IMR-90 (cell line): Measurements from ENCODE around the gene HOXA3. TPM values are rescaled to one million over a fixed set of nuclear protein-coding genes. Genes with fewer than 3 reads are reported as not detected.

Experiments used
- ATAC-seq: fragments of 200-7000 bp; cut with Tn5 transposase; 2 replicates; pipeline ENCODE4 v1.9.1; 2020; ENCODE audit warnings: low read depth, mild to moderate bottlenecking, moderate library complexity
- BruUV-seq: library from RNA; stranded (reverse); fragments of 400-500 nt; replicated peaks from 2 replicates; lab custom pipeline; 2021; lab: Mats Ljungman, UMichigan
- CTCF ChIA-PET: fragments of 300-600 bp; formaldehyde crosslinking; extraction: SDS; loops from one replicate; lab custom pipeline; 2021; ENCODE audit warnings: antibody characterized with exemption; lab: Yijun Ruan, JAX
- POLR2A ChIA-PET: fragments of 300-600 bp; sonication (Branson Sonifier 250); formaldehyde crosslinking; loops from one replicate; lab custom pipeline; 2022; ENCODE audit warnings: antibody characterized with exemption; ENCODE audit not compliant: unreplicated experiment; lab: Charles Lee
- DNase-seq: peaks from one replicate; pipeline ENCODE4 v3.0.0; 2013
- H2AFZ ChIP-seq: replicated peaks from 2 replicates; pipeline ENCODE3; 2013; ENCODE audit warnings: low read length, mild to moderate bottlenecking; ENCODE audit not compliant: poor library complexity
- H2AK5ac ChIP-seq: 2 replicates; pipeline ENCODE4 v1.6.1; 2013; ENCODE audit warnings: low read depth, low read length, inconsistent platforms
- H2AK9ac ChIP-seq: replicated peaks from 2 replicates; pipeline ENCODE3; 2013; ENCODE audit warnings: mild to moderate bottlenecking, low read depth, low read length, moderate library complexity; ENCODE audit not compliant: poor library complexity
- H2BK120ac ChIP-seq: 2 replicates; pipeline ENCODE4 v1.6.1; 2013; ENCODE audit warnings: low read depth, low read length, inconsistent platforms
- H2BK15ac ChIP-seq: 3 replicates; pipeline ENCODE4 v1.6.1; 2013; ENCODE audit warnings: low read depth, low read length, inconsistent platforms
- H2BK20ac ChIP-seq: 2 replicates; pipeline ENCODE4 v1.6.1; 2013; ENCODE audit warnings: low read depth, mild to moderate bottlenecking, inconsistent platforms, low read length, moderate library complexity
- H2BK5ac ChIP-seq: 2 replicates; pipeline ENCODE4 v1.6.1; 2013; ENCODE audit warnings: mild to moderate bottlenecking, low read depth, low read length, inconsistent platforms; ENCODE audit not compliant: poor library complexity, severe bottlenecking
- H3K14ac ChIP-seq: replicated peaks from 2 replicates; pipeline ENCODE4 v1.6.1; 2013; ENCODE audit warnings: low read depth, low read length, inconsistent platforms
- H3K18ac ChIP-seq: 2 replicates; pipeline ENCODE4 v1.6.1; 2013; ENCODE audit warnings: low read depth, low read length, control low read depth
- H3K23ac ChIP-seq: 2 replicates; pipeline ENCODE4 v1.6.1; 2013; ENCODE audit warnings: low read depth, low read length, inconsistent platforms
- H3K27ac ChIP-seq: 2 replicates; pipeline ENCODE4 v1.5.1; 2013; ENCODE audit warnings: mild to moderate bottlenecking, control low read depth, low read length; ENCODE audit not compliant: insufficient read depth
- H3K27me3 ChIP-seq: 2 replicates; pipeline ENCODE4 v1.6.1; 2013; ENCODE audit warnings: low read length; ENCODE audit not compliant: control insufficient read depth, insufficient read depth
- H3K36me3 ChIP-seq: 2 replicates; pipeline ENCODE4 v1.6.1; 2013; ENCODE audit warnings: low read length, mixed read lengths; ENCODE audit not compliant: control insufficient read depth, insufficient read depth
- H3K4ac ChIP-seq: 2 replicates; pipeline ENCODE4 v1.6.1; 2013; ENCODE audit warnings: low read depth, low read length, inconsistent platforms
- H3K4me1 ChIP-seq: 2 replicates; pipeline ENCODE4 v1.6.1; 2013; ENCODE audit warnings: low read length, mixed read lengths; ENCODE audit not compliant: control insufficient read depth, insufficient read depth
- H3K4me2 ChIP-seq: 2 replicates; pipeline ENCODE4 v1.6.1; 2013; ENCODE audit warnings: low read depth, mild to moderate bottlenecking, control low read depth, low read length, moderate library complexity
- H3K4me3 ChIP-seq: 2 replicates; pipeline ENCODE4 v1.5.1; 2013; ENCODE audit warnings: low read depth, mild to moderate bottlenecking, control low read depth, low read length, moderate library complexity; ENCODE audit not compliant: insufficient read depth
- H3K56ac ChIP-seq: 2 replicates; pipeline ENCODE4 v1.6.1; 2013; ENCODE audit warnings: low read length, inconsistent platforms; ENCODE audit not compliant: insufficient read depth; ENCODE audit errors: extremely low read depth
- H3K79me1 ChIP-seq, 2 experiments: 2 replicates each; pipeline ENCODE4 v1.6.1; 2013; ENCODE audit warnings: low read length in 2 of 2, inconsistent platforms in 1 of 2, low read depth in 1 of 2
- H3K9ac ChIP-seq: 2 replicates; pipeline ENCODE4 v1.6.1; 2013; ENCODE audit warnings: low read depth, low read length, control low read depth
- H3K9me1 ChIP-seq: 2 replicates; pipeline ENCODE4 v1.6.1; 2013; ENCODE audit warnings: low read length, inconsistent platforms; ENCODE audit not compliant: insufficient read depth
- H3K9me3 ChIP-seq: 2 replicates; pipeline ENCODE4 v1.6.1; 2013; ENCODE audit warnings: low read length; ENCODE audit not compliant: control insufficient read depth, insufficient read depth
- H4K20me1 ChIP-seq: 2 replicates; pipeline ENCODE4 v1.6.1; 2013; ENCODE audit warnings: low read length, inconsistent platforms; ENCODE audit not compliant: insufficient read depth
- H4K5ac ChIP-seq: 2 replicates; pipeline ENCODE4 v1.6.1; 2013; ENCODE audit warnings: mild to moderate bottlenecking, low read depth, low read length, control low read depth
- H4K8ac ChIP-seq, 2 experiments: 2 replicates each; pipeline ENCODE4 v1.6.1; 2013; ENCODE audit warnings: low read depth in 2 of 2, low read length in 2 of 2, control low read depth in 1 of 2, inconsistent platforms in 1 of 2
- H4K91ac ChIP-seq: 2 replicates; pipeline ENCODE4 v1.6.1; 2013; ENCODE audit warnings: low read depth, low read length, inconsistent platforms; ENCODE audit not compliant: insufficient read depth
- BHLHE40 ChIP-seq: fragments of 150-350 bp; IDR thresholded peaks from 2 replicates; pipeline ENCODE4 v1.6.1; 2016; ENCODE audit warnings: mild to moderate bottlenecking, low read depth, low read length
- CEBPB ChIP-seq: IDR thresholded peaks from 2 replicates; pipeline ENCODE4 v1.6.1; 2012; ENCODE audit warnings: low read depth, low read length, improper control_type of control experiment
- CHD1 ChIP-seq: IDR thresholded peaks from 2 replicates; pipeline ENCODE4 v1.6.1; 2012; ENCODE audit warnings: low read depth, low read length, improper control_type of control experiment
- FOS ChIP-seq: fragments of 150-350 bp; IDR thresholded peaks from 2 replicates; pipeline ENCODE4 v1.6.1; 2016; ENCODE audit warnings: low read depth, low read length
- MAZ ChIP-seq: IDR thresholded peaks from 2 replicates; pipeline ENCODE4 v1.6.1; 2012; ENCODE audit warnings: low read depth, mild to moderate bottlenecking, low read length, improper control_type of control experiment, moderate library complexity, borderline replicate concordance
- MXI1 ChIP-seq: IDR thresholded peaks from 2 replicates; pipeline ENCODE4 v1.6.1; 2012; ENCODE audit warnings: low read depth, mild to moderate bottlenecking, low read length, moderate library complexity, borderline replicate concordance
- NFE2L2 ChIP-seq: fragments of 150-350 bp; IDR thresholded peaks from 2 replicates; pipeline ENCODE4 v1.6.1; 2016; ENCODE audit warnings: low read depth, mild to moderate bottlenecking, low read length
- POLR2A ChIP-seq: IDR thresholded peaks from 2 replicates; pipeline ENCODE4 v1.6.1; 2012; ENCODE audit warnings: mild to moderate bottlenecking, low read depth, low read length
- RAD21 ChIP-seq: IDR thresholded peaks from 2 replicates; pipeline ENCODE4 v1.6.1; 2012; ENCODE audit warnings: low read length, improper control_type of control experiment
- RCOR1 ChIP-seq: IDR thresholded peaks from 2 replicates; pipeline ENCODE4 v1.6.1; 2012; ENCODE audit warnings: mild to moderate bottlenecking, low read length, improper control_type of control experiment; ENCODE audit not compliant: insufficient replicate concordance
- RFX5 ChIP-seq: IDR thresholded peaks from 2 replicates; pipeline ENCODE4 v1.8.0; 2012; ENCODE audit warnings: low read depth, mild to moderate bottlenecking, low read length, moderate library complexity
- WGBS, 2 experiments: methylation state at CpG; one replicate each; pipeline versions ENCODE4 v1.1.5 to v1.1.7; 2013; ENCODE audit warnings: missing lambda C conversion rate in 2 of 2; ENCODE audit not compliant: insufficient read length in 1 of 2; ENCODE audit errors: extremely low coverage in 2 of 2; 5-methylcytosine and 5-hydroxymethylcytosine counted together
- dilution Hi-C: fragments of 300-500 bp; cut with HindIII; formaldehyde crosslinking; loops from one replicate; pipeline ENCODE4 v1.14.3; 2018; ENCODE audit warnings: low sequenced_read_pairs; ENCODE audit not compliant: unreplicated experiment
- in situ Hi-C: fragments of 300-500 bp; cut with MboI; formaldehyde crosslinking; loops from 3 replicates; pipeline ENCODE4 v1.14.3; 2019; ENCODE audit warnings: low sequenced_read_pairs, inconsistent platforms, mixed read lengths
- intact Hi-C: fragments of 100-400 bp; cut with micrococcal nuclease; formaldehyde crosslinking; loops from 2 replicates; pipeline ENCODE4 v1.10.0; 2022
- polyA plus RNA-seq, 3 experiments: library from polyadenylated mRNA; depleted of rRNA; stranded (reverse); fragments of >200 nt; gene quantifications; 2 replicates each; pipeline ENCODE4 v1.2.3, GENCODE V29; 2012; ENCODE audit warnings: low replicate concordance in 1 of 3
- total RNA-seq: library from RNA; depleted of rRNA; stranded (reverse); fragments of >200 nt; gene quantifications from 2 replicates; pipeline ENCODE4 v1.2.3, GENCODE V29; 2012
- TF ChIP-seq, protein P1 (sequence below): fragments of 150-350 bp; IDR thresholded peaks from 2 replicates; pipeline ENCODE4 v1.6.1; 2016; ENCODE audit warnings: low read depth, mild to moderate bottlenecking, low read length, moderate library complexity, borderline replicate concordance
- TF ChIP-seq, protein P2 (sequence below): conservative IDR thresholded peaks from 2 replicates; pipeline ENCODE4 v1.5.1; 2012; ENCODE audit warnings: mild to moderate bottlenecking, low read depth, low read length, improper control_type of control experiment
- TF ChIP-seq, protein P3 (sequence below): fragments of 150-350 bp; IDR thresholded peaks from 2 replicates; pipeline ENCODE4 v1.6.1; 2017; ENCODE audit warnings: mild to moderate bottlenecking, antibody characterized with exemption, low read length, low read depth

HOXA3 gene
- total and polyA plus RNA-seq, 2 of the 4 experiments (the other 2 are of a cell fraction): 0.90 to 5.4 TPM

DNA sequence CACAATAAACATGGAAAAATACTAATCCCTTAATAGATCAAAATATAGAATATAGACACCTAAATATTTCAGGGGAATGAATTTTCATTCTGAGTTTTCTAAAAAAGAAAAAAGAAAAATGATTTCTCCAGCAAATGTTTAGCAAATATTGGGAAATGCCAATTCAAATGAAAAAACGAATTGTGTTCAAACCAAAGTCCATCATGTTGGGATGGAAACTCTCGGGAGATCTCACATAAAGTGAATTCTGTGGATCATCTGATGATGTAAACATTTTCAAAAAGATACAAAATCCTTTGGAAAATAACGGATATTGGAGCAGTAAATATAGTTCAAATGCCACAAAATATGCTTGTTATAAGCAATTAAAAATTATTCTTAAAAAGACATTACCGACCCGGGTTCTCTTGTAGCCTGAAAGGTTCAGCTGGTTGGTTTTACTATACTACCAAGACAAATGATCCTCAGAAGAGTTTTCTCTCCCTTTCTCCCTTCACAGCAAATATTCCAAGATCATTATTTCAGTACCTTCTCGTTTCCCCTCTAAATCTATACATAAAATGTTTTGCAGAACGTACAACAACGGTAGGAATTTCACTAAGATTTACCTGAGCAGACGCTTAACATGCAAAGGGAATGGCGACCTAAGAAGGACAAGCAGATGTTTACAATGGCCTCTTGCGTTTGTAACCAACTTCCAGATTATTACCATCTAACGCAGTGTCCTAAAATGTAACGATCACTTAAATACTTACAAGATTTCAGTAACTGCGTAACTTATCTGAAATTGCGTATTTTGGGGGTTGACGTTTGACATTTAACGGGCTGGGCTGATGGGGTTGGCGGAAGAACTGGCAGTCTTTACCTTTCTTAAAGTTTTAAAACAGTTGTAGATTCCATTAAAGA is 45.0 kb upstream of the HOXA3 start:
- Histone ChIP-seq H3K4ac (no peak overlapping the region), H2AK5ac (no peak overlapping the region), H2BK120ac (no peak overlapping the region), H2AK9ac (no peak overlapping the region), H2BK20ac (no peak overlapping the region), H3K9ac (no peak overlapping the region), H4K20me1 (peaks cover 15% of the 10 kb centered on the region), H3K18ac (no peak overlapping the region), H3K79me1 (no peaks in the 10 kb centered on the region), H3K4me2 (no peak overlapping the region), H3K36me3 (no peaks in the 10 kb centered on the region), H3K23ac (no peak overlapping the region), H4K91ac (no peak overlapping the region), H2AFZ (no peak overlapping the region), H3K56ac (no peak overlapping the region), H3K27me3 (peaks cover 86% of the 10 kb centered on the region), H2BK5ac (no peak overlapping the region), H4K5ac (no peak overlapping the region), H3K27ac (no peak overlapping the region), H4K8ac (no peak overlapping the region), H3K9me1 (0 out of 2 replicates have a peak, but pooled peaks cover 5% of the 10 kb centered on the region), H2BK15ac (no peak overlapping the region), H3K9me3 (peaks cover 4% of the 10 kb centered on the region; the same call in 1 of the 2 replicates), H3K4me3 (no peak overlapping the region), H3K14ac (no peak overlapping the region), H3K4me1 (no peaks in the 10 kb centered on the region)
- dilution Hi-C loops: no loop called here
- in situ Hi-C loops: loop anchor here (5.0 to 10.0 kb wide), 2 partner anchors 725 to 877 kb away; no protein-coding TSS in a partner anchor
- ATAC-seq (no peak), DNase-seq (no peak)
- no TSS peak for BruUV-seq
- 13% methylated on average over 6 of the region's 18 CpGs; no CpG with 5 or more reads in 1 of the 2 experiments for WGBS, 2 experiments
- POLR2A ChIA-PET: no interaction called here
- intact Hi-C loops: loop anchor here (5.0 to 10.0 kb wide), 7 partner anchors 465 to 1907 kb away; partner anchors contain the start of genes HIBADH and TAX1BP1
- CTCF ChIA-PET: no interaction called here
- TF ChIP-seq MXI1 (no peak), RFX5 (no peak), RCOR1 (no peak), FOS (no peak), CEBPB (no peak), NFE2L2 (no peak), POLR2A (no peak), MAZ (no peak), RAD21 (no peak), CHD1 (no peak), BHLHE40 (no peak)
- TF ChIP-seq, protein P1, sequence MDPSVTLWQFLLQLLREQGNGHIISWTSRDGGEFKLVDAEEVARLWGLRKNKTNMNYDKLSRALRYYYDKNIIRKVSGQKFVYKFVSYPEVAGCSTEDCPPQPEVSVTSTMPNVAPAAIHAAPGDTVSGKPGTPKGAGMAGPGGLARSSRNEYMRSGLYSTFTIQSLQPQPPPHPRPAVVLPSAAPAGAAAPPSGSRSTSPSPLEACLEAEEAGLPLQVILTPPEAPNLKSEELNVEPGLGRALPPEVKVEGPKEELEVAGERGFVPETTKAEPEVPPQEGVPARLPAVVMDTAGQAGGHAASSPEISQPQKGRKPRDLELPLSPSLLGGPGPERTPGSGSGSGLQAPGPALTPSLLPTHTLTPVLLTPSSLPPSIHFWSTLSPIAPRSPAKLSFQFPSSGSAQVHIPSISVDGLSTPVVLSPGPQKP: no peak
- TF ChIP-seq, protein P2, sequence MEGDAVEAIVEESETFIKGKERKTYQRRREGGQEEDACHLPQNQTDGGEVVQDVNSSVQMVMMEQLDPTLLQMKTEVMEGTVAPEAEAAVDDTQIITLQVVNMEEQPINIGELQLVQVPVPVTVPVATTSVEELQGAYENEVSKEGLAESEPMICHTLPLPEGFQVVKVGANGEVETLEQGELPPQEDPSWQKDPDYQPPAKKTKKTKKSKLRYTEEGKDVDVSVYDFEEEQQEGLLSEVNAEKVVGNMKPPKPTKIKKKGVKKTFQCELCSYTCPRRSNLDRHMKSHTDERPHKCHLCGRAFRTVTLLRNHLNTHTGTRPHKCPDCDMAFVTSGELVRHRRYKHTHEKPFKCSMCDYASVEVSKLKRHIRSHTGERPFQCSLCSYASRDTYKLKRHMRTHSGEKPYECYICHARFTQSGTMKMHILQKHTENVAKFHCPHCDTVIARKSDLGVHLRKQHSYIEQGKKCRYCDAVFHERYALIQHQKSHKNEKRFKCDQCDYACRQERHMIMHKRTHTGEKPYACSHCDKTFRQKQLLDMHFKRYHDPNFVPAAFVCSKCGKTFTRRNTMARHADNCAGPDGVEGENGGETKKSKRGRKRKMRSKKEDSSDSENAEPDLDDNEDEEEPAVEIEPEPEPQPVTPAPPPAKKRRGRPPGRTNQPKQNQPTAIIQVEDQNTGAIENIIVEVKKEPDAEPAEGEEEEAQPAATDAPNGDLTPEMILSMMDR: no peak
- TF ChIP-seq, protein P3, sequence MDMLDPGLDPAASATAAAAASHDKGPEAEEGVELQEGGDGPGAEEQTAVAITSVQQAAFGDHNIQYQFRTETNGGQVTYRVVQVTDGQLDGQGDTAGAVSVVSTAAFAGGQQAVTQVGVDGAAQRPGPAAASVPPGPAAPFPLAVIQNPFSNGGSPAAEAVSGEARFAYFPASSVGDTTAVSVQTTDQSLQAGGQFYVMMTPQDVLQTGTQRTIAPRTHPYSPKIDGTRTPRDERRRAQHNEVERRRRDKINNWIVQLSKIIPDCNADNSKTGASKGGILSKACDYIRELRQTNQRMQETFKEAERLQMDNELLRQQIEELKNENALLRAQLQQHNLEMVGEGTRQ: no peak
